ENCODE results near the gene GLRX.
"Not testable (repeated sequence)": the region's sequence is repeated elsewhere in the genome, so short reads cannot be mapped to it uniquely, and the experiment has no call there.

Gene GLRX

DNA sequence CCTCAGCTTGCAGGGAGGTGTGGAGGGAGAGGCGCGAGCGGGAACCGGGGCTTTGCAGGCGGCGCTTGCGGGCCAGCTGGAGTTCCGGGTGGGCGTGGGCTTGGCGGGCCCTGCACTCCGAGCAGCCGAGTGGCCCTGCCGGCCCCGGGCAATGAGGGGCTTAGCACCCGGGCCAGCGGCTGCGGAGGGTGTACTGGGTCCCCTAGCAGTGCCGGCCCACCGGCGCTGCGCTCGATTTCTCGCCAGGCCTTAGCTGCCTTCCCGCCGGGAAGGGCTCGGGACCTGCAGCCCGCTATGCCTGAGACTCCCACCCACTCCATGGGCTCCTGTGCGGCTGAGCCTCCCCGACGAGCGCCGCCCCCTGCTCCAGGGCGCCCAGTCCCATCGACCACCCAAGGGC lies 28.6 kb upstream of the GLRX start:
- DNase-seq = not testable (repeated sequence)

- no peak for DNase-seq
Measured at GRCh38 chr5:95850391-95850894, 27.9 kb upstream of the GLRX start.

GRCh38 chr5:95848701-95849100 lies 26.2 kb upstream of the GLRX start:
- DNase-seq = no peak

DNA sequence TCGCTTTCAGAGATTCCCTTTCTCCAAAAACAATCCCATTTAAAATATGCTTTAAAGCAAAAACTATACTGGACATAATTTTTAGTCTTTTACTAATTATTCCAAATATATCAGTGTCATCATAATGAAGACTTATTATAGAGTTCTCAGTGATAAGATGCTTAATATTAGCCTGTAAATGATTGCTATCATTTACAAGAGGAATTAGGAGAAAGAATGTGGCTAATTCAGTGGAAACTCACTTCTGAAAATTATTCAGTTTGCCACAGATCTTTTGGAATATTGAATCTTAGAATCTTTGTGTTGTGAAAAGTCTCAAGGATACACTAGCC lies 24.7 kb upstream of the GLRX start:
- DNase-seq = no peak

DNA sequence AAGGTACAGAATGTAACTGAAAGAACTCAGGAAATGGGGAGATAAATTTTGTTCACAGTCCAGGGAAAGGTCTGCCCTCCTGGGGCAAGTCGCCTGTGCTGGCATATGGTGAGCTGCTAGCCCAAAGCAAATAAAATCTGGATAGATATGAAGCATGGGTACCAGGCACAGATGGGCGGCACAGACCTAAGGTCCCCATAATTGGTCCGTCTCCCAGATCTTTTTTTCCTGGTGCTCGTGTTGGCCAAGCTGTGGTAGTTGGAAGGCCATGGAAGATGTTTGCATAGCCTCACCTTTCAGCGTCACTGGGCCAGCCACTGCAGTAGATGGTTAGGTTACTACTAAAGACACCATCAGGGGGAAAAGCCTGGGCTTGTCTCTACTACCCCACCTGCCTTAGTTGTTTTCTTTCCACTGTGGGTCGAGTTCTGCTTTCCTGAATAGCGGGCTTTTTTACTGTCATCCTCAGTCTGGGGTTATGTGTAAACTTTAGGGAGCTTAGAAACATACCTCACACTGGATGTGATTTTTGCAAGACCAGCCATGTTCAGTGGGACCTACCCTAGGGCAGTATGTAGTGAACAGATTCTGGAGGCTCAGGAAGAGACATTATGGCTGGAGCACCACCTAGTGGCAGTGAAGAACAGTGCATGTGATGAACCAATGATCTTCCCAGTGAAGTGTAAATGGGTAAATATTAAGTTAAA lies 24.2 kb upstream of the GLRX start:
- peak; percentile 61 to 66 for DNase-seq

DNA sequence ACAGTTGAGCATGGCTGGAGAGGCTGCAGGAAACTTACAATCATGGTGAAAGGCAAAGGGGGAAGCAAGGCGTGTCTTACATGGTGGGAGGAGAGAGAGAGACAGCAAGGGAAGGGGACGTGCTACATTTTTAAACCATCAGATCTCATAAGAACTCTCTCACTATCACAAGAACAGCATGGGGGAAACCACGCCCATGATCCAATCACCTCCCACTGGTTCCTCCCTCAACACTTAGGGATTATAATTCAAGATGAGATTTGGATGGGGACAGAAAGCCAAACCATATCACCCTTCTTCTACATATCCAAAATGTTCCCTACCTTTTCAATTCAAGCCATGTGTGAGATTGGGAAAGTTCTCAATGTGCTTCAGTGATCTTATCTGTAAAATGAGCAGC lies 22.9 kb upstream of the GLRX start:
- no peak for DNase-seq

DNA sequence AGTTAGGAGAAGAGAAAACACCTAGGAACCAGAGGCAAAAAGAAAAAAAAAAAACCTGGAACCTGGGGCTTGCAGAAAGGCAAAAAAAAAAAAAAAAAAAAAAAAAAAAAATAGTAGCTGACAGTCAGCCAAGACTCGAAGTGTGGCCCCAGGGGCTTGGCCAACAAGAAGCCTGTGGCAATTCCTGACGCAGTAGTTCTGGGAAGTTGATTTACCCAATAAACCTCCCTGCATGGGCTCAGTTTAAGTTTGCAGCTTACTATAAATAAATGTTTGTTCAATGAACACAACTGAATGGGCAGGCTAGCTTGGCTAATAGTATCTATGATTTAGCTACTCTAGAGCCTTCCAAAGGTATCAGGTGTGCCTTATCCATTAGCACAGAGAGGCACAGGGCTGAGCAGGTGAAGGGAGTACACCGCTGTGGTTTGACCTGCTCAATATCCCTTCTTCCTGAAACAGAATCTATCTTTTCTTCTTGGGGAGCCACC lies 21.3 kb upstream of the GLRX start:
- DNase-seq = no peak

DNA sequence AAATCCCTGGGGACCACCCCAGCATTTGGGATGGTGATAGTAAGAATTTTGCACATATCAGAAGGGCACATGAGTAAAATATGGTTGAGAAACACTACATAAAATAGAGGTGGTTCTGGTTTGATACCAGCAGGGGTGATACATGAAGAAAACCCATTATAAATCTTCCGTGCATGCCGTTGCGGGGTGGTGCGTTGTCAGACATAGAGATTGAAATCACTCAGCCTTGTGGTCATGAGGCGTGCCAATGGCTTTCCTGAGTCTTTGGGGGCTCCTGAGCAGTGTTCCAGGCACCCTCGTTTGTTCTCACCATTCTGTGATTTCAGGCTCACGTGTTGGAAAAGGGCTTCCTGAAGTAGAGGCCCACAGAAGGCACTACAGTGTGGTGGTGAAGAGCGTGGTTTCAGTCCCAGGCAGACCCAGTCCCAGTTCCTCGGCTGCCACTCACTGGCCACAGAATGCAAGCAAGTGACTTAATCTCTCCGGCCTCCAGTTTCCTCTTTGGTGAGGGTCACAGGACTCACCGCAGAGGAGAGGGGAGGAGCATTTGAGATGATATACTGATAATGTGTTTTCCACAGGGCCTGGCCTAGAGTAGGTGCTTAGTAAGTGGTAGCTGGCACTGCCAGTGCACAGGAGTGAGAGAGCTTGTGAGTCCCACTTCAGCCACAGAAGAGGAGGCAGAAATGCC lies 20.5 kb upstream of the GLRX start:
- peak; percentile 42 to 51 for DNase-seq

DNA sequence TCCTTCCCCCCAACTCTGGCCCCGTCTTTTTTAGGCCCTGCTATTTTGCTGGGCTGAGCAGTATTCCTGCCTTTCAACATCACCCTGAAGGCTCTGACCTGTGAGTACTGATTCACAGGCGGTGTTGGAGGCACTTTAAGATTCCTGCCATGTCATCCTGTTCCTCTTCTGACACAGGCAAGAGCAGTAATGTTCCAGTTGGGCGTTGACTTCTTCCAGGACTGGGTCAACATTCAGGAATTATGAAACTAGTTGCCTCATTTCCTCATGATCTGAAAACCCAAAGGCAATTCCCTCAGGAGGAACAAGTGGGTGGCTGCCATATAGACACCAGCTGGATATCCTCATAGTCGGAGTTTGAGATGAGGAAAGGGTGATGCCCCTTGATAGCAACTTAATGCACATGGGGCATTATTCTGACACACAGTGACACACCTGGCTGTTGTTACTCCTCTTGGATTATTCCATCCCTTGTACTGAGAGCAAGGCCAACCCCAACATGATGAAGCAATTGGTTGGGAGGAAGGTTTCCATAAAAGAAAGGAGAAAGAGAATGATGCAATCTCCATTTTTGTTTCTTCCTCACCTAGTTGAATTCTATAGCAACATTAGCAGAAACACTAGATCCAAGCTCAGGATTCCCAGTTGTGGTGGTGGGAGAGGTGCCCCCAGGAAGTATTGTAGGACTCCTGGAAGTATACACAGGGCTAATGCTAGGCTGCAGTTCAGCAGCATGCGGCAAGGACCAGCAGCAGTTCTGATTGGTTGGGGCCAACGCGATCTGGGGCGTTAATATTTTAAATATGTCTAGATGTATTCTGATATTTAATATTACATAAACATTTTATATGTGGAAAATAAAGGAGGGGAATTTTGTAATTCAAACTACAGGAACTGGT lies 19.6 kb upstream of the GLRX start:
- DNase-seq = no peak

DNA sequence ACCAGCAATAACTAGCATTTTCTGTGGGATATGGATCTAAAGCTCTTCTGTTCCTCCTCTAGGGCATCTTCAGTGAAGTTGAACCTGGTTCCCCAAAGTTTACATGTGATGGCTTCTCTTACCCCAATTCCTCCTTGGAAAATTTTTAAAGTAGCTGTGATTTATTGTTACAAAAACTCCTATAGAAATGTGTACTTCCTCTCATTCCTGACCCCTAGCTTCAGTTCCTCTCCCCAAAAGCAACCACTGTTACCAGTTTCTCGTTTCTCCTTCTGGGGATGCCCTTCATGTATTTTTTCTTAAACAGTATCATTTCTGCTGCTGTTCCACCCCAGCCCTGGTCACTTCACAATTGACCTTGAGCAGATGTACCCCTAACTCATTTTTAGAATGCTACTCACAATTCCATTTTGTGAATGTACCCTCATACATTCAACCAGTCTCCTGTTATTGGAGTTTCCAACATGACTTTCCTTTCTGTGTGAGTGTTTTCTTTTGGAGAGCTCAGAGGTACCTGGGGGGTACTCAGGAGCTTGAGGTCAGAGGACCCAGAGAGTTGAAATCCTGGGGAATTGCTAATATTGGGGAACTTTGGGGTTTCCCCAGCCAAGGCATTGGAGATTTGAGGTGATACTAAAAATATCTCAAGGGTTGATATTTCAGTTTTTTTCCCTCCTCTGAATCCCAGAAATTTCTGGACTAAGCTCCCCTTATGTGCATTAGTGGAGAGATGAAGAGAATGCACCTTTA lies 18.6 kb upstream of the GLRX start:
- no peak for DNase-seq

GRCh38 chr5:95839658-95840057 lies 17.1 kb upstream of the GLRX start:
- DNase-seq = no peak

DNA sequence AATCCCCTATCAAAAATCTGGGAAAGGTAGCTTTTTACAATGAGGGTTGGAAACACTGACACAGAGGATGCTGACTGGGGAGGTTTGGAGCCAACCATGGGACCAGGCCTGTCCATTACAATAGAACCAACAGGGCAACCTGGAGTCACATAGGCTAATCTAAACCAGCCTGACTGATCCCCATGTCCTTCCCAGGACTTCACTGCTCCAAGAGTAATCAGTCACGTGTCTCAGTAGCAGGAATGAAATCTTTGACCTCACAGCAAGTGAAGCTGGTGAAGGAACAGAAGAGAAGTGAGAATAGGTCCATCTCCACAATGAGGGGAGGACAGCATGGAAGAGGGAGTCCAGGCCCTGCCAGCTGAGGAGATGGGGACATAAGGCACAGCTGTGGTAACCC lies 16.0 kb upstream of the GLRX start:
- no peak for DNase-seq

DNA sequence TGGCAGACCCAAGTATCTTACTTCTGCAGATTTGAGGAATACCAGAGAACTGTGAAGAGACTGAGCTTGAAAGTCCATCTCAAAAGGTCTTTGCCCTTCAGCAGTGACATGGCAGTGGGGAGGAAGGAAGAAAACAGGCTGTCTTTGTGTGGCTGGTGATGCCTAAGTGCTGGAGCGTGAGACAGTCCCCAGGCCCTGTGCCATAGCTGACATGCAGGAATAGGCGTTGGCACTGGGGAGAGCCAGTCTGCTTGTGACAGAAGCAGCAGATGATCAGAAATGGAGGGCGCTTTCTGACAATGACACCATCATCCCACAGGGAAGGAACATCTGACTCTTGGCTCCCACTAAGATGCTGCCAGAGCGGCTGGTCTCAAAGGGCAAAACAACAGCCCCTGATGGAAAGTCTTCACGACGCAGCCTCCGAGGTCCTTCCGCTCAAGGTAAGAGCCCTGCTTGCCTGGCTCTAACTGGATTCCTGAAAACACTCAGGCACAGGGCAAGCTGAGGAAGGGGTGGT lies 15.5 kb upstream of the GLRX start:
- DNase-seq = no peak

DNA sequence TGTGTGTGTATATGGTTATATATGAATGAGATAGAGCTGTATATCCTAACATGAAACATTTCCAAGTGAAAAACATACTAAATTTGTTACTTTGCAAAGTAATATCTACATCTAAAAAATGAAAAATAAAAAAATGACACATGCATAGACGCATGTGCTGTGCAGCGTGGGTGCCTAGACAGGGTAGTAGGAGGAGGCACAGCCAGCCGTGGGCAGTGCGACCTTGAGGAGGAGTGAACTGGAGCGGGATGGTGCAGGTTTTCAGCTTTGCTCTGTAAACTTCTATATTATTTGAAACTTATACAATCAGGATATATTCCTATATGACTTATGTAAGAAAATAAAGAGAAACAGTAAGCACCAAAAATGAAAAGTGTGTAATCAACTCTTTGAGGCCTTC lies 15.0 kb upstream of the GLRX start:
- DNase-seq = no peak

- not testable (repeated sequence) for DNase-seq
Measured at GRCh38 chr5:95836971-95837370, 14.4 kb upstream of the GLRX start.

GRCh38 chr5:95836544-95836943 lies 14.0 kb upstream of the GLRX start:
- DNase-seq = no peak

- no peak for DNase-seq
Measured at GRCh38 chr5:95835682-95836385, 13.3 kb upstream of the GLRX start.

- no peak for DNase-seq
Measured at GRCh38 chr5:95832664-95833063, 10.1 kb upstream of the GLRX start.

GRCh38 chr5:95830226-95830625 lies 7.7 kb upstream of the GLRX start:
- DNase-seq = no peak

DNA sequence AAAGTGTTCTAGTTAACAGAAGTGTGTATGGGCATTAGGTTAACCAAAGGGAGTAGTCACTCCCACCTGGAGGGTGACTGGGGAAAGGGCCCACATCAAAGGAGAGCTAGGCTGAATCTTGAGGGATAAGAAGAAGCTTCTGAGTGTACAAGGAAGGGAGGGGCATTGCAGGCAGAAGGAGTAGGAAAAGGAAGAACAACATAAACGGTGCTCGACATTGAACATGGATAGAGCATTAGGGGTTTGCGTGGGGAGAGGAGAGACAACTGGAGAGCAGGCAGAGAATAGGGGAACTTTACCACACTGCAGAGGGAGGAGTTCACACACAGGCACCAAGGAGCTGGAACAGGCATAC lies 5.3 kb upstream of the GLRX start:
- DNase-seq = no peak

DNA sequence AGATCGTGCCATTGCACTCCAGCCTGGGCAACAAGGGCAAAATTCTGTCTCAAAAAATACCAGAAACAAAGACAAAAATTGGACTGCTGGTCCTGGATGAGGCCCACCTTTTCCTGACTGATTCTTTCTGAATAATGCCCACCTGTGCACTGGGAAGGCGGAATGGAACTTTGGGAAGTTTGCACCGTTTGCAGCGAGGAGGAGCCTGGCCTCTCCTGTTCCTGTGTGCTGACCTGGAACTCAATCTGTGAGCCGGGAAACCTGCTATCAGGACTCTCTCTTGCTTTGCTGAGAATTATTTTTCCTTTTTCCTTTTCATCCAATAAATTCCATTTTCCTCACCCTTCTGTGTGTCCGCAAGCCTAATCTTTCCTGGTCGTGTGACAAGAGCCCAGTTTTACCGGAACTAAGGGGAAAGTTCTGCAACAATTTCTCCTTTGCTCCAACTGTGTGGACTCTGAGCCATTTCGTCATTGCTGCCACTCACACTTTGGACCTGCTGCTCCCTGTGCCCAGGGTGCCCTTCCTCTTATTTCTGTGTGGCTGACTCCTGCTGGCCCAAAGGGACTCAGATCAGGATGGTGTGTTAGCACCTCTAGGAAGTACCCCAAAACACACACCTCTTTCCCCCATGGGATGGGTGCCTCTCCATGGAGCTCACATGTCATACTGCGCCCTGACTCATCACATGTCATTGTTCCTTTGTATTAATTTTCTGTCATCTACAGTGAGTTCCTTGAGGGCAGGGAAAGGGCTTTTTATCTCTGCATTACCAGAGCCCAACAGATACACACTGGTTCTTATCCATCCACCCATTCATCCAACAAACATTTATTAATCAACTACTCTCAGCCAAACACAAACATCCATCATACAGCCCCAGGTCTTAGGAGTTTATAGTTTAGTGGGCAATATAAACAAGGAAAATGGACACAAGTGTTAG lies 4.7 kb upstream of the GLRX start:
- DNase-seq = no peak
